ENCODE measurements around the gene TSPAN12. TPM values are rescaled to one million over a fixed set of nuclear protein-coding genes. Genes with fewer than 3 reads are reported as not detected.
"Not testable (repeated sequence)": the region's sequence is repeated elsewhere in the genome, so short reads cannot be mapped to it uniquely, and the experiment has no call there.

TSPAN12 gene
- total RNA-seq (not detected), polyA plus RNA-seq (under 1 TPM in 1 of 4 donors, not detected in 3; 0.26 TPM)

DNA sequence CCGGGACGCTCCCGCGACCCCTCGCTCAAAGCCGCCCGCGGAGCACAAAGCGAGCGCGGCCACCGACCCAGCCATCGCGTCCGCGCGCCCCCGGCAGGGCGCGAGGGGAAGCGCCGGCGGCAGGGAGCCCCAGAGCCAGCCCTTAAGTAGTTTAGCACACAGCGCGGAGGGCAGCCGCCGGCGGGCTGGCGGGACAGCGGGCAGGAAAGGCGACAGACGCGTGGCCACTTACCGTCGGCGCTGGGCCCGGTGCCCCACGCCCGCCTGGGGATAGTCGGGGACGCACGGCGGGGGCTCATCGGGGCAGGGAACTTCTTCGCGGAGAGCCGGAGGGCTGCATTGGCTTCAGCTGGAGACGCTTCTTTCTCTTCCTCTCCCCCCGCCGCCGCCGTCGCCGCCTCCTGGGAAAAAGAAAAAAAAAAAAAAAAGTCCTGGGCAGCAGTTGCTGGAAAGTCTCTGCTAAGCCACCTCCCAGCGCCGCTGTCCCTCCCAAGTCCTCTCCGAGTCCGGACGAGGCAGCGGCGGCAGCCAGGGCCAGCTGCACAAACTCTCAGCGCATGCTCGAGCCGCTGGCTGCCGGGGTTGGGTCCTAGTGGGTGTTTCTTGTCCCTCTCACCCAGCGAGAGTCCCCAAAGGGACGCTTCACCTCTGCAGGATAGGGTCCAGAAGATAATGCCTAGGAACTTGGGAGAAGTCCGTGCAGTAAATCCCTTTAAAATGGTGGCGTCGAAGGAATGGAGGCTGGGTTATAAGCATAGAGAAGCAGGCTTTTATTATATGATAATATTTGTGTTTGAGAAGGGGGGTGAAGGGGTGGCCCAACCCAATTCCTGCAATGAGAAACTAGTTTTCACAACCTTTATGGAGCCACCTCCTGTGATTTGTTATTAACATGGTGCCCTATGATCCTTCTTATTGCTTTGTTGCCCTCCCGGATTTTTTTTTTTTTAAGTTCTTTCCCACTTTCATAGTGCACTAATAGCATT, at the start of gene TSPAN12:
TSPAN12 (minus strand) TSS at position 557 of the 986 bp plus-strand sequence. CDS start 1,381 bp downstream, outside the sequence.
- Histone ChIP-seq H3K9me3 (ENCODE audit: control insufficient read depth in 2 of 2, low read length in 2 of 2) (no peaks in the 10 kb centered on the region), H3K27ac (ENCODE audit: insufficient read depth, low read length, poor library complexity, severe bottlenecking) (no peak within 1 kb of the TSS), H3K27me3 (ENCODE audit: control insufficient read depth, insufficient read depth, low read length) (peaks cover 41% of the 10 kb centered on the region), H3K4me3 (ENCODE audit: low read depth, low read length) (no peak within 1 kb of the TSS), H3K36me3 (ENCODE audit: control insufficient read depth, insufficient read depth, low read length) (no peaks in the 10 kb centered on the region), H3K4me1 (ENCODE audit: control insufficient read depth, insufficient read depth, low read length, poor library complexity, severe bottlenecking) (peaks cover 12% of the 10 kb centered on the region)
- peaks cover 66% of the 10 kb centered on the region for H3K27me3 Mint-ChIP-seq
- ATAC-seq (ENCODE audit: low read depth in 2 of 2) = peak; percentile 74 to 86
- H3K4me1 Mint-ChIP-seq = peaks cover 0 to 17% (median 10%) of the 10 kb centered on the region in 4 donors
- peaks cover 0 to 8% (median 0%) of the 10 kb centered on the region in 7 donors for H3K9me3 Mint-ChIP-seq
- H3K4me3 Mint-ChIP-seq = peak within 1 kb of the TSS; percentile 83 to 94 (median 90)
- DNase-seq = peak; percentile 11 to 47 (median 26)
- H3K27ac Mint-ChIP-seq = no peak within 1 kb of the TSS
- H3K36me3 Mint-ChIP-seq = no peaks in the 10 kb centered on the region

DNA sequence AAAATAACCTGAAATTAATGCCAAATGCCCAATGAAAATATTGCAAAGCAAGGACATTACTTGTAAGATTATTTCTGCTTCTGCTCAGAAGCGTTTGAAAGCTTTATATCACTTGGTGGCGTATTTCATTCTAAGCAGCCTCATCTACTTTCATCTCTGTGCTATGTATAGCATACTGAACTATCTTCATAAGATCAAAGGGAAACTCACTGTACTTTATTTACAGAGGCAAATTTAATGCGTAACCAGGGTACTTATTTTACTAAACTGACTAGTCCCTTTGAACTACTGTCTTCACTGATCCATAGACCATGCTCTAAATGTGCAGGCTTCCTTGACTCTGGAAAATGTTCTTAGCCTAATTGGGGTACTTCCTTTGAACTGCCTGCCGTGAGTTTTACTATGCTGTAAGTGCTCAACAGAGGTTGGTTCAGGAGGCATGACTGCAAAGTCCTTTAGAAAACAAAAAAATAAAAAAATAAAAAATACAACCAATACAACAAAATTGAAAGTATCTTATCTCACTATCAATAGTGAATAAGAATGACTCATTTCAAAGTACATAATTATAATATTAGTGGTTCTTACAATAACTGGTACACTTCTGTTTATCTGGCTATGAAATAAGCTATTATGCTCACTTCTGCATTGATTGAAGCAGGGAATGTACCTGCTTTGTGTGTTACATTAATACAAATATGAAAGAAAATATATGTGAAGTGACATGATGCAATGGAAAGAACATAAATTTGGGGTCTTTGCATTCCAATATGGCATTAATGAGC, 41.0 kb upstream of the TSPAN12 start:
- H3K4me1 ChIP-seq (ENCODE audit: control insufficient read depth, insufficient read depth, low read length, poor library complexity, severe bottlenecking) = no peaks in the 10 kb centered on the region
- Mint-ChIP-seq H3K4me1 (peaks cover 0 to 4% (median 0%) of the 10 kb centered on the region in 4 donors), H3K9me3 (peaks cover 0 to 14% (median 4%) of the 10 kb centered on the region in 7 donors), H3K27me3 (peaks cover 34% of the 10 kb centered on the region), H3K4me3 (no peak overlapping the region), H3K27ac (no peak overlapping the region), H3K36me3 (no peaks in the 10 kb centered on the region)
- no peak overlapping the region for H3K27ac ChIP-seq (ENCODE audit: insufficient read depth, low read length, poor library complexity, severe bottlenecking)
- H3K27me3 ChIP-seq (ENCODE audit: control insufficient read depth, insufficient read depth, low read length) = no peaks in the 10 kb centered on the region
- DNase-seq (peak in 1 of 3 donors; percentile 0), ATAC-seq (ENCODE audit: low read depth in 2 of 2) (no peak)
- H3K4me3 ChIP-seq (ENCODE audit: low read depth, low read length) = no peak overlapping the region
- no peaks in the 10 kb centered on the region for H3K9me3 ChIP-seq (ENCODE audit: control insufficient read depth in 2 of 2, low read length in 2 of 2)
- no peaks in the 10 kb centered on the region for H3K36me3 ChIP-seq (ENCODE audit: control insufficient read depth, insufficient read depth, low read length)

- H3K9me3 ChIP-seq (ENCODE audit: control insufficient read depth in 2 of 2, low read length in 2 of 2); H3K27ac Mint-ChIP-seq; H3K27me3 ChIP-seq (ENCODE audit: control insufficient read depth, insufficient read depth, low read length); H3K4me3 ChIP-seq (ENCODE audit: low read depth, low read length); H3K4me1 ChIP-seq (ENCODE audit: control insufficient read depth, insufficient read depth, low read length, poor library complexity, severe bottlenecking); ATAC-seq (ENCODE audit: low read depth in 2 of 2); H3K36me3 ChIP-seq (ENCODE audit: control insufficient read depth, insufficient read depth, low read length); H3K36me3 Mint-ChIP-seq; H3K27ac ChIP-seq (ENCODE audit: insufficient read depth, low read length, poor library complexity, severe bottlenecking); DNase-seq; H3K4me1 Mint-ChIP-seq; H3K4me3 Mint-ChIP-seq: not testable (repeated sequence)
- Mint-ChIP-seq H3K9me3 (peaks cover 0 to 16% (median 8%) of the 10 kb centered on the region in 7 donors), H3K27me3 (peaks cover 16% of the 10 kb centered on the region)
Observed at GRCh38 chr7:120895253-120895652, 37.3 kb upstream of the TSPAN12 start.

- H3K36me3 Mint-ChIP-seq = not testable (repeated sequence)
Observed at GRCh38 chr7:120885602-120886001, 27.7 kb upstream of the TSPAN12 start.

GRCh38 chr7:120877701-120878100, 19.8 kb upstream of the TSPAN12 start:
- H3K27ac Mint-ChIP-seq = no peak overlapping the region
- no peak overlapping the region for H3K27ac ChIP-seq (ENCODE audit: insufficient read depth, low read length, poor library complexity, severe bottlenecking)
- H3K27me3 ChIP-seq (ENCODE audit: control insufficient read depth, insufficient read depth, low read length) = peaks cover 2% of the 10 kb centered on the region
- no peak for ATAC-seq (ENCODE audit: low read depth in 2 of 2)
- H3K4me3 Mint-ChIP-seq = no peak overlapping the region
- DNase-seq = no peak
- H3K4me1 Mint-ChIP-seq = no peaks in the 10 kb centered on the region
- H3K36me3 Mint-ChIP-seq = no peaks in the 10 kb centered on the region
- H3K9me3 Mint-ChIP-seq = peaks cover 0 to 2% (median 0%) of the 10 kb centered on the region in 7 donors
- H3K27me3 Mint-ChIP-seq = peaks cover 9% of the 10 kb centered on the region
- H3K9me3 ChIP-seq (ENCODE audit: control insufficient read depth in 2 of 2, low read length in 2 of 2) = no peaks in the 10 kb centered on the region
- no peaks in the 10 kb centered on the region for H3K4me1 ChIP-seq (ENCODE audit: control insufficient read depth, insufficient read depth, low read length, poor library complexity, severe bottlenecking)
- no peak overlapping the region for H3K4me3 ChIP-seq (ENCODE audit: low read depth, low read length)
- no peaks in the 10 kb centered on the region for H3K36me3 ChIP-seq (ENCODE audit: control insufficient read depth, insufficient read depth, low read length)

More at GRCh38 chr7:120885602-120886001, 27.7 kb upstream of the TSPAN12 start:
- not testable (repeated sequence) for H3K4me3 ChIP-seq (ENCODE audit: low read depth, low read length); H3K9me3 Mint-ChIP-seq; H3K4me3 Mint-ChIP-seq; H3K27me3 Mint-ChIP-seq; H3K27me3 ChIP-seq (ENCODE audit: control insufficient read depth, insufficient read depth, low read length); H3K36me3 ChIP-seq (ENCODE audit: control insufficient read depth, insufficient read depth, low read length); ATAC-seq (ENCODE audit: low read depth in 2 of 2); H3K9me3 ChIP-seq (ENCODE audit: control insufficient read depth in 2 of 2, low read length in 2 of 2); H3K4me1 ChIP-seq (ENCODE audit: control insufficient read depth, insufficient read depth, low read length, poor library complexity, severe bottlenecking); H3K4me1 Mint-ChIP-seq; H3K27ac Mint-ChIP-seq; H3K27ac ChIP-seq (ENCODE audit: insufficient read depth, low read length, poor library complexity, severe bottlenecking); DNase-seq

- no peaks in the 10 kb centered on the region for H3K36me3 ChIP-seq (ENCODE audit: control insufficient read depth, insufficient read depth, low read length)
- no peak for ATAC-seq (ENCODE audit: low read depth in 2 of 2)
- Mint-ChIP-seq H3K27ac (no peak overlapping the region), H3K4me1 (no peaks in the 10 kb centered on the region), H3K9me3 (peaks cover 0 to 2% (median 0%) of the 10 kb centered on the region in 7 donors), H3K4me3 (no peak overlapping the region), H3K36me3 (no peaks in the 10 kb centered on the region), H3K27me3 (peaks cover 9% of the 10 kb centered on the region)
- H3K27ac ChIP-seq (ENCODE audit: insufficient read depth, low read length, poor library complexity, severe bottlenecking) = no peak overlapping the region
- DNase-seq = no peak
- H3K4me3 ChIP-seq (ENCODE audit: low read depth, low read length) = no peak overlapping the region
- H3K27me3 ChIP-seq (ENCODE audit: control insufficient read depth, insufficient read depth, low read length) = peaks cover 2% of the 10 kb centered on the region
- no peaks in the 10 kb centered on the region for H3K9me3 ChIP-seq (ENCODE audit: control insufficient read depth in 2 of 2, low read length in 2 of 2)
- no peaks in the 10 kb centered on the region for H3K4me1 ChIP-seq (ENCODE audit: control insufficient read depth, insufficient read depth, low read length, poor library complexity, severe bottlenecking)
Observed at GRCh38 chr7:120876922-120877321, 19.0 kb upstream of the TSPAN12 start.

DNA sequence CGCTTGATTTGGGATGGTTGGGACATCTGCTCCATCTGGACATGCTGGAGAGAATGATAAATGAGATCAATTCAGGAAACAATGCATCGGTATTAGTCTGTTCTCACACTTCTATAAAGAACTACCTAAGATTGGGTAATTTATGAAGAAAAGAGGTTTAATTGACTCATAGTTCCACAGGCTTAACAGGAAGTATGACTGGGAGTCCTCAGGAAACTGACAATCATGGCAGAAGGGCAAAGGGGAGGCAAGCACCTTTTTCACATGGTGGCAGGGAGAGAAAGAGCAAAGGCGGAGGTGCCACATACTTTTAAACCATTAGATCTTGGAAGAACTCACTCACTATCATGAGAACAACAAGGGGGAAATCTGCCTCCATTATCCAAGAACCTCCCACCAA, 16.8 kb upstream of the TSPAN12 start:
- no peak for DNase-seq
- Histone ChIP-seq H3K36me3 (ENCODE audit: control insufficient read depth, insufficient read depth, low read length) (no peaks in the 10 kb centered on the region), H3K4me3 (ENCODE audit: low read depth, low read length) (no peak overlapping the region), H3K9me3 (ENCODE audit: control insufficient read depth in 2 of 2, low read length in 2 of 2) (no peaks in the 10 kb centered on the region), H3K27me3 (ENCODE audit: control insufficient read depth, insufficient read depth, low read length) (peaks cover 2% of the 10 kb centered on the region), H3K4me1 (ENCODE audit: control insufficient read depth, insufficient read depth, low read length, poor library complexity, severe bottlenecking) (no peaks in the 10 kb centered on the region), H3K27ac (ENCODE audit: insufficient read depth, low read length, poor library complexity, severe bottlenecking) (no peak overlapping the region)
- no peaks in the 10 kb centered on the region for H3K4me1 Mint-ChIP-seq
- peaks cover 0 to 3% (median 0%) of the 10 kb centered on the region in 7 donors for H3K9me3 Mint-ChIP-seq
- H3K27me3 Mint-ChIP-seq = peaks cover 13% of the 10 kb centered on the region
- no peak overlapping the region for H3K4me3 Mint-ChIP-seq
- no peak overlapping the region for H3K27ac Mint-ChIP-seq
- H3K36me3 Mint-ChIP-seq = no peaks in the 10 kb centered on the region
- no peak for ATAC-seq (ENCODE audit: low read depth in 2 of 2)
